Epithelial cell of proximal tubule (primary cell): ENCODE results near the gene OR56A1. TPM values are rescaled to one million over a fixed set of nuclear protein-coding genes. Genes with fewer than 3 reads are reported as not detected.
"Not testable (repeated sequence)": the region's sequence is repeated elsewhere in the genome, so short reads cannot be mapped to it uniquely, and the experiment has no call there.

Experiments used
- DNase-seq: peaks from one replicate; pipeline ENCODE4 v3.0.0-alpha.2; 2011; ENCODE audit warnings: low read depth
- H3K4me3 ChIP-seq: 2 replicates; pipeline ENCODE4 v1.5.1; 2011; ENCODE audit warnings: low read depth, mild to moderate bottlenecking, low read length
- CTCF ChIP-seq: conservative IDR thresholded peaks from 2 replicates; pipeline ENCODE4 v1.5.1; 2012; ENCODE audit warnings: low read depth, mild to moderate bottlenecking, low read length
- total RNA-seq: library from RNA; depleted of rRNA; stranded (reverse); fragments of >200 nt; gene quantifications from 2 replicates; pipeline ENCODE4 v1.2.3, GENCODE V29; 2015

Gene OR56A1
- total RNA-seq = not detected in 2 replicates

DNA sequence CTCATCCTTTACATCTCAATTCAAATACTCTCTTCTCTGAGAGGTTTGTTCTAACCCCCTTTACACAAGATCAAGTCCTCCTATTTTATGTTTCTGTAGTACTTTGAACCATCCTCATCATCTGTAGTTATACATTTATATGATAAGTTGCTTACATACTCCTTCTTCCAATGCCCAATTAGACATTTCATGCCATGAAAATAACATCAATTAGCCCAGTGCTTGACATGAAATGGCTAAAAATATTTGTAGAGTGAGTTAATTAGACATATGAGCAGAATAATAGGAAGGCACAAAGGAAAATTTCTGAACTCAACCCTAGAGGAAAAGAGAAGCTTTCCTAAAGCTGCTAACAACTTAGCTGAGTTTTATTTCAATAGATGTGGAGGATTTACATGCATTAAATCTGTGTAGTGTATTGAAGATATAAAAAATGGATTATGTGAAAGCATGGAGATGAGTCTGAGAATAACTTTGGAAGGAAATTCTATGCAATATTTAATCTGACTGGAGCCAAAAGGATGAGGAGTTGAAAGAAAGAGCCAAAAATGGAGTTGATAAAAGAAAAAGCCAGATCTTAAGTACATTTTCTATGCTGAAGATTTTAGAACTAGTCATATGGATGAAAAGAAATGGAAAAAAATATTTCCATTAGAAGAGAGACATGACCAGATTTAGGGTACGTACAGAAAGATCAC lies at the start of gene OR56A1:
Gene OR56A1 (minus strand): TSS at position 51 of the 698 bp plus-strand sequence. CDS start 3,066 bp downstream, outside the sequence.
- TF ChIP-seq CTCF = no peak
- no peak for DNase-seq
- no peak within 1 kb of the TSS for H3K4me3 ChIP-seq

GRCh38 chr11:6079463-6079862 lies 48.9 kb upstream of the OR56A1 start:
- H3K4me3 ChIP-seq = no peak overlapping the region
- no peak for TF ChIP-seq CTCF
- no peak for DNase-seq

- no peak for TF ChIP-seq CTCF
- no peak overlapping the region for H3K4me3 ChIP-seq
- DNase-seq = no peak
These were observed 47.2 kb upstream of the OR56A1 start for GRCh38 chr11:6077723-6078122.

- DNase-seq, H3K4me3 ChIP-seq: not testable (repeated sequence)
These were observed 45.9 kb upstream of the OR56A1 start for GRCh38 chr11:6076443-6076842.

GRCh38 chr11:6067502-6067901 lies 36.9 kb upstream of the OR56A1 start:
- no peak overlapping the region for H3K4me3 ChIP-seq
- DNase-seq = no peak
- no peak for TF ChIP-seq CTCF

GRCh38 chr11:6062691-6063358 lies 32.3 kb upstream of the OR56A1 start:
- TF ChIP-seq CTCF = no peak
- H3K4me3 ChIP-seq = no peak overlapping the region
- no peak for DNase-seq

GRCh38 chr11:6061475-6061874 lies 30.9 kb upstream of the OR56A1 start:
- DNase-seq = no peak
- no peak for TF ChIP-seq CTCF
- H3K4me3 ChIP-seq = no peak overlapping the region
